Hypothalamus (tissue), 51 donors: ENCODE results near the gene SLC19A3.

Experiments
- DNase-seq, 51 donors: peaks; one replicate each; lab custom pipeline; 2025; lab: John Stamatoyannopoulos, UW

SLC19A3 gene

DNA sequence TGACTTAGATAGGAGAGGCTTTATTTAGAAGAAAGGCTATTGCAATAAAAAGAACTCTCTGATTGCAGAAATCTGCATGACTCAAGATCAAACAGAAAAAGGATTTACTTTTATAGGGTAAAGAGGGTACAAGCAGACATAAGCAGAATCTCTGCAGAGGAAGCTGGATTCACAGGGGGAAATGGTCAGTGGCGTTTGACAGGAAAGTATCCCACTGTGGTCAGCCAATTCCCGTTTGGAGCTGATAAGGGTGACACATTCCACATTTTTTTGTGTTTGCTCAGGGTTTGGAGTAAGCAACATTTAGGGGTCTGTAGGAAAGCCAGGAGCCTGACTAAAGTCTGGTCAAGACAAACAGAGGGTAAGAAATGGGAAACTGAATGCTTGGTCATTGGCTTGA lies 75.2 kb downstream of the SLC19A3 start:
- no peak for DNase-seq

DNA sequence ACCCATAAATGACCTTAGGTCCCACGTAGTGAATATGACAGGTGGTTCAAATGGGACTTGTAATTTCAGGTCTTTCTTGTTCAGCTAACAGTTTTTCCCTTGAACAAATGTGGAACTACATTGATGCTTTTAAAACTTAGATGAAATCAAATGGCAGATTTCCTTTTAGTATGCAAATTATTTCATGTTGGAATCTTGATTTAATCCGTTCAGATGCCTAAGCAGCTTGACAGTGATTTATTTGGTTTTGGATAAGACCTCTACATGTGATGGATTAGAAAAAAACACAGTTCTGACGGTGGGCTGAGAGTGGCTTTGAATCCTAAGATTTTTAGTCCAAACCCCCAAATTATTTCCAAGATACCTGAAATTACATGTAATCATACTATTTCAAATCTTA lies 83.6 kb downstream of the SLC19A3 start:
- DNase-seq, result no peak
